HepG2 (cell line): ENCODE measurements around the gene RABGAP1L. TPM values are rescaled to one million over a fixed set of nuclear protein-coding genes. Genes with fewer than 3 reads are reported as not detected.

Experiments
- ATAC-seq: fragments of 200-7000 bp; cut with Tn5 transposase; 3 replicates; pipeline ENCODE4 v1.9.1; 2020; ENCODE audit warnings: mild to moderate bottlenecking, moderate library complexity
- BruUV-seq: library from RNA; stranded (reverse); fragments of 400-500 nt; replicated peaks from 2 replicates; lab custom pipeline; 2021; lab: Mats Ljungman, UMichigan
- CTCF ChIA-PET: fragments of 300-600 bp; formaldehyde crosslinking; extraction: SDS; loops from one replicate; lab custom pipeline; 2021; ENCODE audit warnings: low total read pairs, inconsistent platforms, low intra/inter-chr PET ratio; lab: Yijun Ruan, JAX
- POLR2A ChIA-PET: fragments of 350-600 bp; sonication (Branson Sonifier 250); formaldehyde crosslinking; loops from one replicate; lab custom pipeline; 2020; ENCODE audit warnings: antibody characterized with exemption, inconsistent platforms; lab: Yijun Ruan, JAX
- DNase-seq: peaks from one replicate; pipeline ENCODE4 v3.0.0-alpha.2; 2015; ENCODE audit warnings: low spot score
- FAIRE-seq: peaks from 3 replicates; lab custom pipeline; 2011; peaks lifted over from hg19 to GRCh38; lab: Jason Lieb, UNC
- H2AFZ ChIP-seq: one replicate; pipeline ENCODE4 v1.6.1; 2011; ENCODE audit warnings: low read length, inconsistent platforms
- H3K27ac ChIP-seq: fragments of 300-600 bp; 3 replicates; pipeline ENCODE4 v1.8.0; 2011; ENCODE audit warnings: mixed run types, mild to moderate bottlenecking, mixed read lengths, low read length, inconsistent platforms; ENCODE audit not compliant: insufficient read depth; ENCODE audit errors: extremely low read length
- H3K27me3 ChIP-seq, 2 experiments: fragments of 200-600 bp in 1 of 2; 2 replicates in 1 of 2; 3 replicates in 1 of 2; pipeline versions ENCODE4 v1.6.0 to v1.8.0; 2011; ENCODE audit warnings: low read length in 2 of 2, mild to moderate bottlenecking in 2 of 2, moderate library complexity in 2 of 2, inconsistent platforms in 1 of 2; ENCODE audit not compliant: insufficient read depth in 2 of 2, control insufficient read depth in 1 of 2
- H3K36me3 ChIP-seq, 2 experiments: fragments of 200-600 bp in 1 of 2; replicated peaks in 1 of 2; 2 replicates in 1 of 2; 3 replicates in 1 of 2; pipeline versions ENCODE4 v1.5.1 to v1.8.0; 2011; ENCODE audit warnings: low read length in 2 of 2, inconsistent platforms in 1 of 2; ENCODE audit not compliant: insufficient read depth in 2 of 2, control insufficient read depth in 1 of 2
- H3K4me1 ChIP-seq: 2 replicates; pipeline ENCODE4 v1.5.1; 2012; ENCODE audit warnings: low read length, inconsistent platforms; ENCODE audit not compliant: insufficient read depth
- H3K4me2 ChIP-seq: 2 replicates; pipeline ENCODE4 v1.6.0; 2011; ENCODE audit warnings: low read depth, low read length, inconsistent platforms
- H3K4me3 ChIP-seq, 3 experiments: fragments of 200-600 bp in 1 of 3; sonication (generic), shearing (Covaris generic) in 1 of 3; replicated peaks in 1 of 3; 2 replicates each; pipeline ENCODE4 v1.5.1; 2011 to 2016; ENCODE audit warnings: low read length in 3 of 3, inconsistent platforms in 2 of 3, low read depth in 2 of 3, mild to moderate bottlenecking in 2 of 3, control low read depth in 1 of 3, mixed read lengths in 1 of 3; ENCODE audit not compliant: insufficient read depth in 1 of 3
- H3K79me2 ChIP-seq: one replicate; pipeline ENCODE4 v1.6.1; 2011; ENCODE audit warnings: low read length, inconsistent platforms; ENCODE audit not compliant: insufficient read depth
- H3K9ac ChIP-seq: 2 replicates; pipeline ENCODE4 v1.6.0; 2011; ENCODE audit warnings: mild to moderate bottlenecking, low read depth, low read length, inconsistent platforms; ENCODE audit not compliant: insufficient read depth
- H3K9me3 ChIP-seq: 2 replicates; pipeline ENCODE4 v1.5.1; 2012; ENCODE audit warnings: mild to moderate bottlenecking, low read length
- H4K20me1 ChIP-seq: 2 replicates; pipeline ENCODE4 v1.6.0; 2011; ENCODE audit warnings: inconsistent platforms, mild to moderate bottlenecking, low read length, moderate library complexity; ENCODE audit not compliant: insufficient read depth
- GFI1 ChIP-seq: sonication (generic); formaldehyde crosslinking; IDR thresholded peaks from 2 replicates; pipeline ENCODE4 v1.5.0; 2020; ENCODE audit warnings: missing genetic modification reagents, mild to moderate bottlenecking, borderline replicate concordance
- IRF2 ChIP-seq: IDR thresholded peaks from 2 replicates; pipeline ENCODE4 v1.6.1; 2018; ENCODE audit warnings: missing genetic modification reagents, missing compliant biosample characterization
- IRX3 ChIP-seq: sonication (generic); formaldehyde crosslinking; IDR thresholded peaks from 2 replicates; pipeline ENCODE4 v1.8.1; 2023; ENCODE audit warnings: mild to moderate bottlenecking, low read depth, missing genetic modification reagents, borderline replicate concordance
- TAF1 ChIP-seq: sonication (generic); formaldehyde crosslinking; IDR thresholded peaks from 2 replicates; pipeline ENCODE4 v1.4.0; 2020; ENCODE audit warnings: missing genetic modification reagents
- ZBTB38 ChIP-seq: sonication (generic); formaldehyde crosslinking; IDR thresholded peaks from 2 replicates; pipeline ENCODE4 v1.5.1; 2020; ENCODE audit warnings: mild to moderate bottlenecking, missing genetic modification reagents
- ZNF24 ChIP-seq: fragments of 450-650 bp; IDR thresholded peaks from 2 replicates; pipeline ENCODE4 v1.6.1; 2017; ENCODE audit warnings: antibody characterized with exemption, mild to moderate bottlenecking
- WGBS: methylation state at CpG from one replicate; pipeline ENCODE4 v1.1.6; 2017; ENCODE audit warnings: low lambda C conversion rate; 5-methylcytosine and 5-hydroxymethylcytosine counted together
- in situ Hi-C: cut with HindIII; loops from 2 replicates; pipeline ENCODE4 v1.10.0; 2017; ENCODE audit warnings: low pct_unique_long_range_greater_than_20kb; ENCODE audit not compliant: extremely low pct_ligation_motif_present
- intact Hi-C: fragments of 100-400 bp; cut with micrococcal nuclease; formaldehyde crosslinking; loops from one replicate; pipeline ENCODE4 v1.10.0; 2022; ENCODE audit not compliant: unreplicated experiment
- polyA plus RNA-seq, 8 experiments: library from polyadenylated mRNA; depleted of rRNA in 3 of 8; stranded (reverse) in 7 of 8; unstranded in 1 of 8; fragments of >200 nt; fragmentation: Illumina TruSeq in 4 of 8; extraction: Trizol in 4 of 8; gene quantifications; 2 replicates each; pipeline versions ENCODE4 v1.2.1 to v1.2.3, GENCODE V29; 2011 to 2016; ENCODE audit warnings: low read depth in 4 of 8, missing spikeins in 1 of 8, mixed read lengths in 1 of 8; ENCODE audit not compliant: insufficient read depth in 1 of 8
- total RNA-seq, 5 experiments: library from RNA; depleted of rRNA; stranded (reverse); fragments of >200 nt; fragmentation: Illumina TruSeq; extraction: Trizol; gene quantifications; 2 replicates each; pipeline ENCODE4 v1.2.3, GENCODE V29; 2016; ENCODE audit warnings: low read depth in 1 of 5
- TF ChIP-seq, protein P1 (sequence below): sonication (generic); formaldehyde crosslinking; IDR thresholded peaks from 2 replicates; pipeline ENCODE4 v1.5.0; 2020; ENCODE audit warnings: missing genetic modification reagents, mild to moderate bottlenecking, borderline replicate concordance
- TF ChIP-seq, protein P2 (sequence below): sonication (generic); formaldehyde crosslinking; IDR thresholded peaks from 2 replicates; pipeline ENCODE4 v1.4.0; 2020; ENCODE audit warnings: mild to moderate bottlenecking, low read depth, missing genetic modification reagents
- TF ChIP-seq, protein P3 (sequence below): sonication (generic); IDR thresholded peaks from 2 replicates; pipeline ENCODE4 v1.6.1; 2016; ENCODE audit warnings: low read depth, borderline replicate concordance
- TF ChIP-seq, protein P4 (sequence below): sonication (generic); formaldehyde crosslinking; IDR thresholded peaks from 2 replicates; pipeline ENCODE4 v1.4.0; 2020; ENCODE audit warnings: missing genetic modification reagents, borderline replicate concordance
- TF ChIP-seq, protein P5 (sequence below): sonication (generic); formaldehyde crosslinking; IDR thresholded peaks from 2 replicates; pipeline ENCODE4 v1.4.0; 2020; ENCODE audit warnings: missing genetic modification reagents
- TF ChIP-seq, protein P6 (sequence below): conservative IDR thresholded peaks from 2 replicates; pipeline ENCODE4 v1.6.1; 2018; ENCODE audit warnings: missing genetic modification reagents

Gene RABGAP1L
- total and polyA plus RNA-seq, 2 of the 13 experiments (the other 11 are each of a cell fraction or from before 2014, with no cell fraction given): 7.9 to 22.6 TPM

DNA sequence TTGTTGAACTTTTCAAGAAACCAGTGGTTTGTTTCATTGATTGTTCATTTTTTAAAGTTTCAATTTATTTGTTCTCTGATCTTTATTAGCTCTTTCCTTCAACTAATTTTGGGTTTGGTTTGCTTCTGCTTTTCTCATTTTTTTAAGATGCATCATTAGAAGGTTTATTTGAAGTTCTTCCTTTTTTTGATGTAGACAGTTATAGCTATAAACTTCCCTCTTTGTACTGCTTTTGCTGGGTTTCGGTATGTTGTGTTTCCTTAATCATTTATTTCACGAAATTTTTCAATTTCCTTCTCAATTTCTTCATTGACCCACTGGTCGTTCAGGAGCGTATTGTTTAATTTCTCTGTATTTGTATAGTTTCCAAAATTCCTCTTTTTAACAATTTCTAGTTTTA, 155.1 kb downstream of the RABGAP1L start:
- FAIRE-seq: no peak
- Histone ChIP-seq H3K27me3 (no peaks in the 10 kb centered on the region), H3K36me3 (no peaks in the 10 kb centered on the region), H3K4me1 (no peaks in the 10 kb centered on the region), H3K4me3 (no peak overlapping the region), H4K20me1 (no peaks in the 10 kb centered on the region), H3K4me2 (no peak overlapping the region), H3K79me2 (no peaks in the 10 kb centered on the region), H3K9ac (no peak overlapping the region), H3K27ac (no peak overlapping the region), H2AFZ (no peak overlapping the region), H3K9me3 (peaks cover 21% of the 10 kb centered on the region)
- TF ChIP-seq, protein P1, sequence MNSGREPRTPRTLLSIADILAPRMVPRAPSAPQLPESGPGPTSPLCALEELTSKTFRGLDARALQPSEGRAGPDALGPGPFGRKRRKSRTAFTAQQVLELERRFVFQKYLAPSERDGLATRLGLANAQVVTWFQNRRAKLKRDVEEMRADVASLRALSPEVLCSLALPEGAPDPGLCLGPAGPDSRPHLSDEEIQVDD (CRISPR knock-in tag): no peak
- TF ChIP-seq TAF1 (CRISPR knock-in tag) (no peak), GFI1 (CRISPR knock-in tag) (no peak), IRX3 (CRISPR knock-in tag) (no peak), ZBTB38 (no peak), ZNF24 (no peak), IRF2 (CRISPR knock-in tag) (no peak)
- TF ChIP-seq, protein P2, sequence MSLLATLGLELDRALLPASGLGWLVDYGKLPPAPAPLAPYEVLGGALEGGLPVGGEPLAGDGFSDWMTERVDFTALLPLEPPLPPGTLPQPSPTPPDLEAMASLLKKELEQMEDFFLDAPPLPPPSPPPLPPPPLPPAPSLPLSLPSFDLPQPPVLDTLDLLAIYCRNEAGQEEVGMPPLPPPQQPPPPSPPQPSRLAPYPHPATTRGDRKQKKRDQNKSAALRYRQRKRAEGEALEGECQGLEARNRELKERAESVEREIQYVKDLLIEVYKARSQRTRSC: no peak
- TF ChIP-seq, protein P3, sequence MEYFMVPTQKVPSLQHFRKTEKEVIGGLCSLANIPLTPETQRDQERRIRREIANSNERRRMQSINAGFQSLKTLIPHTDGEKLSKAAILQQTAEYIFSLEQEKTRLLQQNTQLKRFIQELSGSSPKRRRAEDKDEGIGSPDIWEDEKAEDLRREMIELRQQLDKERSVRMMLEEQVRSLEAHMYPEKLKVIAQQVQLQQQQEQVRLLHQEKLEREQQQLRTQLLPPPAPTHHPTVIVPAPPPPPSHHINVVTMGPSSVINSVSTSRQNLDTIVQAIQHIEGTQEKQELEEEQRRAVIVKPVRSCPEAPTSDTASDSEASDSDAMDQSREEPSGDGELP: no peak
- TF ChIP-seq, protein P4, sequence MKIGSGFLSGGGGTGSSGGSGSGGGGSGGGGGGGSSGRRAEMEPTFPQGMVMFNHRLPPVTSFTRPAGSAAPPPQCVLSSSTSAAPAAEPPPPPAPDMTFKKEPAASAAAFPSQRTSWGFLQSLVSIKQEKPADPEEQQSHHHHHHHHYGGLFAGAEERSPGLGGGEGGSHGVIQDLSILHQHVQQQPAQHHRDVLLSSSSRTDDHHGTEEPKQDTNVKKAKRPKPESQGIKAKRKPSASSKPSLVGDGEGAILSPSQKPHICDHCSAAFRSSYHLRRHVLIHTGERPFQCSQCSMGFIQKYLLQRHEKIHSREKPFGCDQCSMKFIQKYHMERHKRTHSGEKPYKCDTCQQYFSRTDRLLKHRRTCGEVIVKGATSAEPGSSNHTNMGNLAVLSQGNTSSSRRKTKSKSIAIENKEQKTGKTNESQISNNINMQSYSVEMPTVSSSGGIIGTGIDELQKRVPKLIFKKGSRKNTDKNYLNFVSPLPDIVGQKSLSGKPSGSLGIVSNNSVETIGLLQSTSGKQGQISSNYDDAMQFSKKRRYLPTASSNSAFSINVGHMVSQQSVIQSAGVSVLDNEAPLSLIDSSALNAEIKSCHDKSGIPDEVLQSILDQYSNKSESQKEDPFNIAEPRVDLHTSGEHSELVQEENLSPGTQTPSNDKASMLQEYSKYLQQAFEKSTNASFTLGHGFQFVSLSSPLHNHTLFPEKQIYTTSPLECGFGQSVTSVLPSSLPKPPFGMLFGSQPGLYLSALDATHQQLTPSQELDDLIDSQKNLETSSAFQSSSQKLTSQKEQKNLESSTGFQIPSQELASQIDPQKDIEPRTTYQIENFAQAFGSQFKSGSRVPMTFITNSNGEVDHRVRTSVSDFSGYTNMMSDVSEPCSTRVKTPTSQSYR (CRISPR knock-in tag): no peak
- TF ChIP-seq, protein P5, sequence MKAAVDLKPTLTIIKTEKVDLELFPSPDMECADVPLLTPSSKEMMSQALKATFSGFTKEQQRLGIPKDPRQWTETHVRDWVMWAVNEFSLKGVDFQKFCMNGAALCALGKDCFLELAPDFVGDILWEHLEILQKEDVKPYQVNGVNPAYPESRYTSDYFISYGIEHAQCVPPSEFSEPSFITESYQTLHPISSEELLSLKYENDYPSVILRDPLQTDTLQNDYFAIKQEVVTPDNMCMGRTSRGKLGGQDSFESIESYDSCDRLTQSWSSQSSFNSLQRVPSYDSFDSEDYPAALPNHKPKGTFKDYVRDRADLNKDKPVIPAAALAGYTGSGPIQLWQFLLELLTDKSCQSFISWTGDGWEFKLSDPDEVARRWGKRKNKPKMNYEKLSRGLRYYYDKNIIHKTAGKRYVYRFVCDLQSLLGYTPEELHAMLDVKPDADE (CRISPR knock-in tag): no peak
- TF ChIP-seq, protein P6, sequence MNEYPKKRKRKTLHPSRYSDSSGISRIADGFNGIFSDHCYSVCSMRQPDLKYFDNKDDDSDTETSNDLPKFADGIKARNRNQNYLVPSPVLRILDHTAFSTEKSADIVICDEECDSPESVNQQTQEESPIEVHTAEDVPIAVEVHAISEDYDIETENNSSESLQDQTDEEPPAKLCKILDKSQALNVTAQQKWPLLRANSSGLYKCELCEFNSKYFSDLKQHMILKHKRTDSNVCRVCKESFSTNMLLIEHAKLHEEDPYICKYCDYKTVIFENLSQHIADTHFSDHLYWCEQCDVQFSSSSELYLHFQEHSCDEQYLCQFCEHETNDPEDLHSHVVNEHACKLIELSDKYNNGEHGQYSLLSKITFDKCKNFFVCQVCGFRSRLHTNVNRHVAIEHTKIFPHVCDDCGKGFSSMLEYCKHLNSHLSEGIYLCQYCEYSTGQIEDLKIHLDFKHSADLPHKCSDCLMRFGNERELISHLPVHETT: no peak
- CTCF ChIA-PET: no interaction called here
- in situ Hi-C loops: no loop called here
- intact Hi-C loops: no loop called here
- BruUV-seq: no TSS peak
- DNase-seq: no peak
- POLR2A ChIA-PET: no interaction called here
- WGBS: 93% methylated on average over 4 of the region's 4 CpGs
- no peak for ATAC-seq
